GM19025 (cell line): ENCODE results near the gene CBARP.

Source experiments
- ATAC-seq: cut with Tn5 transposase; IDR thresholded peaks from one replicate; pipeline ENCODE4 v1.9.1; 2021; ENCODE audit warnings: mild to moderate bottlenecking, low read depth, moderate library complexity; ENCODE audit not compliant: unreplicated experiment

Gene CBARP

GRCh38 chr19:1237754-1238368, at the start of gene CBARP:
Gene CBARP, minus strand, starts transcription at chr19:1238005. Its CDS starts 1,905 bp downstream, at chr19:1236100.
- no peak for ATAC-seq

GRCh38 chr19:1286487-1287353, 48.9 kb upstream of the CBARP start:
- no peak for ATAC-seq

DNA sequence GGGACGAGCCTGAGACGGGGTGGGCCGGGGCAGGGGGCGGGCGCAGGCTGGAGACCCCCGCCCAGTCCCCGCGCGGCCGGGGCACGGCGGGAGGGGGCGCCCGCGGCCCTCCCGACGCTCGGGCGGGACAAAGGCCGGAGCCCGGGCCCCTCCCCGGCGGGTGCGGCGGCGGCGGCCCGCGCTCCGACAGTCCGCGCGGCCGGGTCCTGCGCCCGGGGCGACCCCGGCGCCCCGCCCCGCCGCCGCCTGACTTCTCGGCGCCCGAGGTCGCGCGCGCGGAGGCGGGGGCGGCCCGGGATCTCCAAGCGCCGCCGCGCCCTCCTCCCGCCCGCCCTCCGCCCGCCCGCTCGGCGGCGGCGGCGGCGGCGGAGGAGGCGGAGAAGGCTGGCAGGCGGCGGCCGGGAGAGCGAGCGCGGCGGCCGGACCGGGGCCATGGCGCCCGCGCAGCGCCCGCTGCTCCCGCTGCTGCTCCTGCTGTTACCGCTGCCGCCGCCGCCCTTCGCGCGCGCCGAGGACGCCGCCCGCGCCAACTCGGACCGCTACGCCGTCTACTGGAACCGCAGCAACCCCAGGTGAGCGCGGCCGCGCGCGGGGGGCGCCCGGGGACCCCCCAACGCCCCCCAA, 48.0 kb upstream of the CBARP start, which contains the start of gene EFNA2:
Gene EFNA2, plus strand, starts transcription at position 137 of the 624 bp plus-strand sequence. Its CDS starts 296 bp downstream, at position 433.
- no peak for ATAC-seq

DNA sequence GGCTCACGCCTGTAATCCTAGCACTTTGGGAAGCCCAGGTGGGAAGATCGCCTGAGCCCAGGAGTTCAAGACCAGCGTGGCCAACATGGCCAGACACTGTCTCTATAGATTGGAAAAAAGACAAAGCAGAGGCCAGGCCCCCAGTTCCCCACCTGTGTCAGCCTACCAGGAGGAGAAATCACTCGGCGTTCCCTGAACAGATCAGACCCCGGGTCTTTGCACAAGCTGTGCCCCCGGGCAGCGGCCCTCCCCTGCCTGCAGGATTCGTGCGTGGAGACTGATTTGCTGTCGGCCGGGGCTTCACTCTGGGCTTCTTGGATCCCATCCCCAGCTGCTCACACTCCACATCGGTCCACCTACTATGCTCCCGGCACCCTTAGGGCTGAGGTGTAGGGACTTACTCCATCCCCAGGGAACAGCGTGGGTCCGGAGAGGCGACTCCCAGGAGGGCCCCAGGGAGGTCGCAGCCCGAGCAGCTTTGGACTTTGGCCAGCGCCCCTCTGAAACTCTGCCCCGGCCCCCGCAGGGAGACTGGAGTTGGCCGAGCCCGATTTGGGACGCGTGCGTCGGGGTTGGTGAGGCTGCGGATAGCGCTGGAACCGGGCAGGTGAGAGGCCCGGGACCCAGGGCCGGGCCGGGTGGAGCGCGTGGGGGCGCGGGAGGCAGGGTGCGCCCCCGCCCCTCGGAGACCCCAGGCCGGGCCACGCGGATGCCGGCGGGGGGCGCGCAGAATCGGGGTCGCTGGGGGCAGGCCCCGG, 47.4 kb upstream of the CBARP start:
- ATAC-seq = no peak

- ATAC-seq = no peak
Observed at GRCh38 chr19:1284293-1284978, 46.6 kb upstream of the CBARP start.

GRCh38 chr19:1283917-1284292, 46.1 kb upstream of the CBARP start:
- ATAC-seq = no peak

- ATAC-seq = no peak
Observed at GRCh38 chr19:1283207-1283916, 45.6 kb upstream of the CBARP start.

GRCh38 chr19:1282588-1283206, 44.9 kb upstream of the CBARP start:
- ATAC-seq = no peak

DNA sequence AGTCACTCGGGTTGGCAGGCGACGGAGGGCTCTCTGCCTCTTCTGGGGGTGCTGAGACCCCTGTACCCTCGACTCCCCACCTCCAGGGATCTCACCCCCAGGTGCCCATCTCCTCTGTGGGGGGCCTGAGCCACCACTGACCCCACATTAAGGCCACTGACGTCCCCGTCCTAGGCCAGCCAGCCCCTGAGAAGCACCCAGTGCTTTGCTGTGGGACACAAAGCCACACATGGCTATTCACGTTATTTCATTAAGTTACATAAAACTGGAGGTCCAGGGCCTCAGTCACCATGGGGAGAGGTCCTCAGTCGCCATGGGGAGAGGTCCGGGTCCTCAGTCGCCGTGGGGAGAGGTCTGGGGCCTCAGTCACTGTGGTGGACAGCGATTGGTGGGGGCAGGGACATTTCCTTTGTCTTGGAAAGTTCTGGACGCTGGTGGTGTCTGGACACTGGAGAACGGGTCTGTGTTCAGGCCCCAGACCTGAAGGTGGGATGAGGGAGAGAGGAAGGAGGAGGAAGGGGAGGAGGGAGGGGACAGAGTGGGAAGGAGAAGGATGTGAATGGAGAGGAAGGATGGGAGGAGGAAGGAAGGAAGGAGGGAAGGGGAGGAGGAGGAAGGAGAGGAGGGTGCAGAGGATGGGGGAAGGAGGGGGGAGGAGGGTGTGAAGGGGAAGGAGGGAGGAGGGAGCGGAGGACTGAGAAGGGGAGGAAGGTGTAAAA, 43.9 kb upstream of the CBARP start:
- no peak for ATAC-seq

- no peak for ATAC-seq
Observed at GRCh38 chr19:1280636-1281568, 43.1 kb upstream of the CBARP start.

DNA sequence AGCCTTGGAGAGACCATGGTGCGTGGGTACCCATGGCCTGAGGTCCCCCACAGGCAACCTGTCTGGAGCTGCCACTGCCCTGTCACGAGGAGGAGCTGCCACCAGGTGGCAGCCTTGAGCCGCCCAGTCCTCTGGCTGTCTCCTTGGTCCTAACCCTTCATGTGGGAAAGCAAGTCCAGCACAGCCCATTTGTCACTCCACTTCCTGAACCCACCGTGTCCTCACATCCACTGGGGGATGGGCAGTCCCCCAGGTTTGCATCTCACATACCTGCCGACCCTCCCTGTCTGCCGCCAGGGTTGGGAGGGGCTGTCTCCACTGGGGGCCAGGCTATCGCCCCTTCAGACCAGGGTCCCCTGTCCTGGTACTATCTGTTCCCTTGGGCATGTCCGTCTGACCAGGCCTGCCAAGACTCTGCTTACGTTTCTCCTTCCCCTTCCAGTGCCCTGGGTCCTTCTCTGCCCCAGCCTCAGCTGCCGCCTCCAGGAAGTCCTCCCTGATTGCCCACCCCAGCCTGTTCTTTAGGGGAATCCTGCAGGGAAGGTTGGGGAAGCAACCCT, 42.1 kb upstream of the CBARP start:
- ATAC-seq = no peak

GRCh38 chr19:1278713-1279660, 41.2 kb upstream of the CBARP start:
- no peak for ATAC-seq

DNA sequence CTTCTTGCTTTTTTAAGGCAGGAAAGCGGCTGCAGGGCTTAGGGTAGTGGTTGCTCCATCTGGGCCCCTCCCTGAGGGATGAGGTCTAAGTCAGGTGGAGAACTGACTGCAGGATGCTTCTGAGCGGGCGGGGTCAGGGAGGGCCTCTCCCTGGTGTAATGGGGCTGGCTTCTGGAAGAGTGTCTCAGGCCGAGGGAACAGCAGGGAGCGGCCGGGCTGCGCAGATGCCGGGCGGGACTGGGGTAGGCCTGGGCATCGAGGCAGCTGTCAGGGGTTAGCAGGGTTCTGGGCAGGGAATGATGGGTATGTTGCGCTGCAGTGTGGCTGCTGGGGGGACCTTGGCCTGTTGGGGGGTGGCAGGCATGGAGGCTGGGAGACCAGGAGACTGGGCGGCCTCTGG, 40.3 kb upstream of the CBARP start:
- no peak for ATAC-seq

DNA sequence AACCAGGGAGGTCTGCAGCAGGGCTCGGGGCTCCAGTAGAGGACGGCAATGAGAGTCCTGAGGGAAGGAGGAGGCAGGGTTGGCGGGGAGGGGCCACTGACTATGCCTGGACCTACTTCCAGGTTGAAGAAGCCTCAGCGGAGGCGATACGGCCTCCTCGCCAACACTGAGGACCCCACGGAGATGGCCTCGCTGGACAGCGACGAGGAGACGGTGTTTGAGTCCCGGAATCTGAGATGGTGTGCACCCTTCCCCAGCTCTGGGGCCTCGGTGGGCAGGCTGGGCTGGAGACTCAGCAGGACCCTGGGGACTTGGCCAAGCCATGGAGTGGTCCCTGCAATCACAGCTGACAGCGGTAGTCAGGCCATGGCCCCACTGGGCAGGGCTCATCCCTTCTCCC, 39.3 kb upstream of the CBARP start:
- no peak for ATAC-seq

DNA sequence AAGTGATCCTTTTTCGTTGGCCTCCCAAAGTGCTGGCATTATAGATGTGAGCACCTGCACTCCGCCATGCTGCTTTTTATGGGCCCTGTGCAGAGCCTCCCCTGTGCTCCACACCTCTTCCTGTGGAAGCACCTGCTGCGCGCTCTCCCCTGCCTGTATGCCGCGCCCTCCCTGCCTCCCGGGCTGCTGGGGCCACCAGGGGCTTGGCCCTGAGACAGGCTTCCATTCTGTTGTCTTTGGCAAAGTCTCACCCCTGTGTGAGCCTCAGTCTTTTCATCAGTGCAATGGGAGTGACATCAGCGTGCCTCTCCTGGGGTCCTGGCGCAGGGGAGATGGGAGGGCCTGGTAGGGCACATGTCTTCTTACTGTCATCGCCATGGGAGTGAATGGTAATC, 38.8 kb upstream of the CBARP start:
- ATAC-seq = no peak
